ENCODE data around the gene KAZN.

Gene KAZN

DNA sequence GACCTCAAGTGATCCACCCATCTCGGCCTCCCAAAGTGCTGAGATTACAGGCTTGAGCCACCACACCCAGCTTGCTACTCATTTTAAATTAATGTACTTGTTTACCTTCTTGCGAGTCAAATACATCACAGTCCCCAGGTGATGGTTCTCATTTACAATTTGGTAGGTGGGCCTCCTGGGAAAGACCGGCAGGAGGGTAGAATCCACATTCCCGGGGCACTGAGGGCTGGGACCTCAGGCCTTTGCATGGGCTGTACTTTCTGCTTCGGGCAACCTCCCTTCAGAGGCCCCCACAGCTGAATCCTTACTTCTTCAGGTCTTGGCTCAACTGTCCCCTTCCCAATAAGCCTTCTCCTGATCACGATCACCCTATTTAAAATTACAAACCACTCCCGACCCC is 165.5 kb downstream of the KAZN start:
- no peak overlapping the region for H3K4me3 ChIP-seq (ENCODE audit: low read length)
- TF ChIP-seq, protein P1, sequence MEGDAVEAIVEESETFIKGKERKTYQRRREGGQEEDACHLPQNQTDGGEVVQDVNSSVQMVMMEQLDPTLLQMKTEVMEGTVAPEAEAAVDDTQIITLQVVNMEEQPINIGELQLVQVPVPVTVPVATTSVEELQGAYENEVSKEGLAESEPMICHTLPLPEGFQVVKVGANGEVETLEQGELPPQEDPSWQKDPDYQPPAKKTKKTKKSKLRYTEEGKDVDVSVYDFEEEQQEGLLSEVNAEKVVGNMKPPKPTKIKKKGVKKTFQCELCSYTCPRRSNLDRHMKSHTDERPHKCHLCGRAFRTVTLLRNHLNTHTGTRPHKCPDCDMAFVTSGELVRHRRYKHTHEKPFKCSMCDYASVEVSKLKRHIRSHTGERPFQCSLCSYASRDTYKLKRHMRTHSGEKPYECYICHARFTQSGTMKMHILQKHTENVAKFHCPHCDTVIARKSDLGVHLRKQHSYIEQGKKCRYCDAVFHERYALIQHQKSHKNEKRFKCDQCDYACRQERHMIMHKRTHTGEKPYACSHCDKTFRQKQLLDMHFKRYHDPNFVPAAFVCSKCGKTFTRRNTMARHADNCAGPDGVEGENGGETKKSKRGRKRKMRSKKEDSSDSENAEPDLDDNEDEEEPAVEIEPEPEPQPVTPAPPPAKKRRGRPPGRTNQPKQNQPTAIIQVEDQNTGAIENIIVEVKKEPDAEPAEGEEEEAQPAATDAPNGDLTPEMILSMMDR (conservative IDR thresholded peaks at IDR 0.05; ENCODE audit: low read depth, low read length), result no peak
- DNase-seq (ENCODE audit: low read depth), result no peak

DNA sequence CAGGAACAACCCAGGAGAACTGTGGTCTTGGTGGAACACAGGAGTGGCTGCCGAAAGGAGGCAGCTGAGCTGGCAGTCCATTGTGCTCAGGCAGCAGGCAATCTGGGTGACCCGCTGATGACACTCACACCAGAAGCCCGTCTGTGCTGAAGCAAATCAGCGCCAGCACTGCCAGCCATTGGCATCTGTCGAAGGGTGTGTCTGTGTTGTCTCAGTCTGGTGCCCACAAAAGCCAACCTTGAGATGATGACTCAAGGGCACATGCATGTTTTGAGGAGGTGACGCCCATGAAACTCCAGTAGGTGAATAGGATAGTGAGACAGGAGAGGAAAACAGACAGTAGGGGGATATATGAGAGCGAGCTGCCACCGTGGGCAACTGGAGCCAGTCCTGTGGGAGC is 167.3 kb downstream of the KAZN start:
- DNase-seq (ENCODE audit: low read depth), result no peak
- TF ChIP-seq, protein P1 (conservative IDR thresholded peaks at IDR 0.05; ENCODE audit: low read depth, low read length), result no peak
- H3K4me3 ChIP-seq (ENCODE audit: low read length), result no peak overlapping the region

DNA sequence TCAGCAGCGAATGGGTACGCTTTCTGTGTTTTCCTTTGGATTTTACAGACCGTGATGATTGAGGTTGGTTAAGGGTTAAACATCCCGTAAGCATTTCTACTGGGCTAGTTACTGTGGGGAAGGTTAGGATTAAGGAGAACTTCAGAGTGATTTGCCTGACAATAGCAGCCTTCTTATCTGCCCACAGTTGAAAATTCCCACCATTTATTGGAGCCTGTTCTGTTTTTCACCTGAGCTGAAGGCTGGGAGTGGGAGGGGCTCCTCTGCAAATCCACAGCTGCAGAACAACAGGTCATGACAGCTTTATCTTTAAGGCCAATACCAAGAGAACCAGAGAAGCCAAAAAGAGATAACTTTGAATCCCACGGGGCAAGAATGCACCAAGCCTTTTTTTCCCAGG is 168.6 kb downstream of the KAZN start:
- no peak for DNase-seq (ENCODE audit: low read depth)
- TF ChIP-seq, protein P1 (conservative IDR thresholded peaks at IDR 0.05; ENCODE audit: low read depth, low read length), result no peak
- no peak overlapping the region for H3K4me3 ChIP-seq (ENCODE audit: low read length)

DNA sequence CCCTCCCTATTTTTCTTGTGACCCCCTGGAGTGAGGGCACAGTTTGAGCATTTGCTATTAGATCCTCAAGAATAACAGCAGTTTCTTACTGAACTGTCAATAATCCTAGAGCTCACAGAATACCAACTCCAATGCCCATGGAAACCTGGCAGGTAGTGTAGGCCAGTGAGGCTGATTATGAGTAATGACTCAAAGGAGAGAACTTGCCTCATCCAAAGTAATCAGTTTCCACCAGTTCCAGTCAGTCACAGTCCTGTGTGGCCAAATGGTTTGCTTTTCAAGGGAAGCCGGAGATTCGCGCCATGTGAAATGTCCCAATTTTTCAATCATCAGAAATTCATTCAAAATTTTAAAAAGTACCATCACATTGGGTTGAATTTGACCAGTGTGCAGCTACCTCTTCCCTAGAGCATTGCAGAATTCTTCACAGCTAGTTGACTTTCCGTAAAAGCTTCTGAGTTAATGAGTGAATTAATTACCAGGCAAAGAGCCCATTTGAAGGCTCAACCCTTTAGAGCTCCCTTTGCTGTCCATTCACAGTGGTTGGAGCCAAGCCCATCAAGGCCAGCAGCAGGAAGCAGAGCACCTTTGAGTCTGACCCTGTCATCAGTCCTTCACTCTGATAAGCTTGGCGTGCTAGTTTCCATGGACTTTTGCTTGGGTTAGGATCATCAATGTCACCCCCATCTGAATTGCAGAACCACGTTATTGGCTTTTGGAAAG is 170.3 kb downstream of the KAZN start:
- H3K4me3 ChIP-seq (ENCODE audit: low read length), result no peak overlapping the region
- no peak for DNase-seq (ENCODE audit: low read depth)
- TF ChIP-seq, protein P1 (conservative IDR thresholded peaks at IDR 0.05; ENCODE audit: low read depth, low read length), result no peak

DNA sequence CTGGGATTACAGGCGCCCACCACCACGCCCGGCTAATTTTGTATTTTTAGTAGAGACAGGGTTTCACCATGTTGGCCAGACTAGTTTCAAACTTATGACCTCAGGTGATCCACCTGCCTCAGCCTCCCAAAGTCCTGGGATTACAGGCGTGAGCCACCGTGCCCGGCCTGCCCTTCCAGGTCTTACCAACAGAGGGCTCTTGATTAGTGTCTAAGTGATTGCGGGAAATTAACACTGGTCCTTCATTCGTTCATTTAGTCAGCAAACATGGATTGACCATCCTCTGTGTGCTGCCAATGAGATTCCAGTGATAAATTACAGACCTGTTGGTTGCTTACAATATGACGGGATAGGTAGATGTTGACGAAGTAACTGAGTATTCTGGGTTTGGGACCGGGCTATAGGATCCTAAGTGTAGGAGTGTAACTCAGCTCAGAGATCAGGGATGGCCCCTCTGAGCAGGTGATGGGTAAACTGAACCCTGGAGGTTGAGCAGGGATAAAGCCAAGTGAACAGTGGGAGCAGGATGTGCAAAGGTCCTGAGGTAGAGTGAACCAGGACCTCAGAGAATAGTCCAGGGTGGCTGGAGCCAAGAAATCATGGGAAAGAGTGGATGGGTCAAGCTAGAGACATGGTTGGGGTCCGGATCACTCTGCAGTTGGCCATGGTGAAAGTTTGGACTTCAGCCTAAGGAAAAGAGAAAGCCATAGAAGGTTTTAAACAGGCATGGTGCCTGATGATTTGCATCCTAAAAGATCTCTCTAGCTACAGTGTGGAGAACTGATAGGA is 171.2 kb downstream of the KAZN start:
- no peak for DNase-seq (ENCODE audit: low read depth)
- TF ChIP-seq, protein P1 (conservative IDR thresholded peaks at IDR 0.05; ENCODE audit: low read depth, low read length), result no peak
- no peak overlapping the region for H3K4me3 ChIP-seq (ENCODE audit: low read length)

DNA sequence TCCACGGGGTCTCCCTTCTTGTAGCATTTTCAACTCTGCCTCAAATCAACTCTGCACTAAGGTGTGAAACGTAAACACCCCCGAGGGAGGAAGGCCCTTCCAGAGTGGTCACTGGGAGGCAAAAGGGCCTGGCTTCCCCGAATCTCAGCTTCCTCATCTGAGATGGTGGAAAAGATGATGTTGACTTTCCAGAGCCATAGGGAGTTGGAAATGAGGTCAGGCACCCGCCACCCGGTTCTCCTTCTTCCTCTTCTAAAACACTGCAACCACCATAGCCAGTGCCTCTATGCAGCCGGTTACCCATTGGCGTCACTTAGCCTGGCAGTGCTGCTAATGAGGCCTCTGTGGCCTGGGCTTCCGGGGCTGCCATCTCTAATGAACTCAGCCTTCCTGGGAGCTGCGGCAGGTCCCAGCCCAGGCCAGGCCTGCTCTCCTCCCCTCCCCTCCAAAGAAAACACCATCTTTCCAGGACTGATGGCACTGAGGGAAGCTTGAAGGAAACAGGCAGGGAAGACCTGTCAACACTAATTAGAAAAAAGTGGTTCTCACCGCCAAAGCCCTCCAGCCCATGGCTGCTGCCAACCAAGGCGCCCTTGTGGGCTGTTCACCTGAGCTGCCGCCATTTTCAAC is 175.0 kb downstream of the KAZN start:
- DNase-seq (ENCODE audit: low read depth), result no peak
- H3K4me3 ChIP-seq (ENCODE audit: low read length), result no peak overlapping the region
- TF ChIP-seq, protein P1 (conservative IDR thresholded peaks at IDR 0.05; ENCODE audit: low read depth, low read length), result no peak
